ENCODE results near the gene TRIM72.

Gene TRIM72

GRCh38 chr16:31200821-31201568, 12.9 kb upstream of the TRIM72 start:
- Histone ChIP-seq H3F3A (ENCODE audit: low read depth) (no peaks in the 10 kb centered on the region; the same call in 1 of the 2 replicates), H3K9me3 (ENCODE audit: insufficient read depth, low read depth, low read length) (no peaks in the 10 kb centered on the region), H2AFZ (ENCODE audit: low read length) (no peak overlapping the region), H3K27me3 (ENCODE audit: insufficient read depth, low read length, poor library complexity, severe bottlenecking) (no peaks in the 10 kb centered on the region), H3K79me2 (ENCODE audit: insufficient read depth, low read length) (peaks cover 4% of the 10 kb centered on the region; the same call in 1 of the 2 replicates), H3K4me2 (ENCODE audit: low read depth, low read length, poor library complexity, severe bottlenecking) (no peak overlapping the region), H4K20me1 (ENCODE audit: insufficient read depth, low read length, poor library complexity, severe bottlenecking) (peaks cover 31% of the 10 kb centered on the region), H3K9ac (ENCODE audit: low read depth, low read length, poor library complexity, severe bottlenecking) (no peak overlapping the region), H3K36me3 (ENCODE audit: insufficient read depth, low read length) (peaks cover 20% of the 10 kb centered on the region; the same call in 1 of the 2 replicates), H3K4me1 (ENCODE audit: insufficient read depth, low read length, poor library complexity, severe bottlenecking) (no peaks in the 10 kb centered on the region), H3K9me2 (replicated peaks; ENCODE audit: low read depth, low read length) (no peaks in the 10 kb centered on the region), H3K4me3 (ENCODE audit: low read length, poor library complexity, severe bottlenecking) (no peak overlapping the region)
- peak; percentile 29; the same call in 1 of the 2 replicates for TF ChIP-seq CTCF (conservative IDR thresholded peaks at IDR 0.05; ENCODE audit: low read length)
- no peak for TF ChIP-seq EZH2phosphoT487 (IDR thresholded peaks at IDR 0.05; ENCODE audit: borderline replicate concordance)

- TF ChIP-seq CTCF (conservative IDR thresholded peaks at IDR 0.05; ENCODE audit: low read length) (no peak), EZH2phosphoT487 (IDR thresholded peaks at IDR 0.05; ENCODE audit: borderline replicate concordance) (no peak)
- H3K27me3 ChIP-seq (ENCODE audit: insufficient read depth, low read length, poor library complexity, severe bottlenecking): no peaks in the 10 kb centered on the region
- H2AFZ ChIP-seq (ENCODE audit: low read length): no peak overlapping the region
- H3K79me2 ChIP-seq (ENCODE audit: insufficient read depth, low read length): no peaks in the 10 kb centered on the region
- peak overlapping the region; percentile 10 for H3K4me2 ChIP-seq (ENCODE audit: low read depth, low read length, poor library complexity, severe bottlenecking)
- no peaks in the 10 kb centered on the region for H3K4me1 ChIP-seq (ENCODE audit: insufficient read depth, low read length, poor library complexity, severe bottlenecking)
- H3K36me3 ChIP-seq (ENCODE audit: insufficient read depth, low read length): peaks cover 14% of the 10 kb centered on the region; the same call in 1 of the 2 replicates
- no peaks in the 10 kb centered on the region; the same call in 1 of the 2 replicates for H3F3A ChIP-seq (ENCODE audit: low read depth)
- H3K9me2 ChIP-seq (replicated peaks; ENCODE audit: low read depth, low read length): no peaks in the 10 kb centered on the region
- no peaks in the 10 kb centered on the region for H3K9me3 ChIP-seq (ENCODE audit: insufficient read depth, low read depth, low read length)
- H4K20me1 ChIP-seq (ENCODE audit: insufficient read depth, low read length, poor library complexity, severe bottlenecking): peaks cover 23% of the 10 kb centered on the region
- H3K9ac ChIP-seq (ENCODE audit: low read depth, low read length, poor library complexity, severe bottlenecking): no peak overlapping the region
- peak overlapping the region; percentile 51 for H3K4me3 ChIP-seq (ENCODE audit: low read length, poor library complexity, severe bottlenecking)
These were observed 12.1 kb upstream of the TRIM72 start for GRCh38 chr16:31201582-31202413.

GRCh38 chr16:31202414-31203375, 11.2 kb upstream of the TRIM72 start, which contains the start of gene PYCARD:
TSS of gene PYCARD (minus strand) at chr16:31202760. CDS start at chr16:31202690, 70 bp downstream.
- no peaks in the 10 kb centered on the region for H3K4me1 ChIP-seq (ENCODE audit: insufficient read depth, low read length, poor library complexity, severe bottlenecking)
- H3K4me2 ChIP-seq (ENCODE audit: low read depth, low read length, poor library complexity, severe bottlenecking): peak within 1 kb of the TSS; percentile 10
- no peaks in the 10 kb centered on the region for H3K9me3 ChIP-seq (ENCODE audit: insufficient read depth, low read depth, low read length)
- H2AFZ ChIP-seq (ENCODE audit: low read length): no peak within 1 kb of the TSS
- H3K4me3 ChIP-seq (ENCODE audit: low read length, poor library complexity, severe bottlenecking): peak within 1 kb of the TSS; percentile 51
- no peaks in the 10 kb centered on the region for H3K9me2 ChIP-seq (replicated peaks; ENCODE audit: low read depth, low read length)
- H3F3A ChIP-seq (ENCODE audit: low read depth): no peaks in the 10 kb centered on the region; the same call in 1 of the 2 replicates
- H4K20me1 ChIP-seq (ENCODE audit: insufficient read depth, low read length, poor library complexity, severe bottlenecking): peaks cover 17% of the 10 kb centered on the region
- peaks cover 14% of the 10 kb centered on the region; the same call in 1 of the 2 replicates for H3K36me3 ChIP-seq (ENCODE audit: insufficient read depth, low read length)
- no peaks in the 10 kb centered on the region for H3K79me2 ChIP-seq (ENCODE audit: insufficient read depth, low read length)
- no peaks in the 10 kb centered on the region for H3K27me3 ChIP-seq (ENCODE audit: insufficient read depth, low read length, poor library complexity, severe bottlenecking)
- H3K9ac ChIP-seq (ENCODE audit: low read depth, low read length, poor library complexity, severe bottlenecking): no peak within 1 kb of the TSS
- TF ChIP-seq EZH2phosphoT487 (IDR thresholded peaks at IDR 0.05; ENCODE audit: borderline replicate concordance) (no peak), CTCF (conservative IDR thresholded peaks at IDR 0.05; ENCODE audit: low read length) (no peak)
